NK-92 treated with Interleukin-12 subunit alpha and Interleukin-12 subunit beta, amount 100 ng/mL, for 24 hours (cell line): ENCODE results near the gene RPGRIP1.
"Not testable (repeated sequence)": the region's sequence is repeated elsewhere in the genome, so short reads cannot be mapped to it uniquely, and the experiment has no call there.

Experiments used
- DNase-seq: peaks from one replicate; lab custom pipeline; 2025; lab: John Stamatoyannopoulos, UW

The RPGRIP1 gene

DNA sequence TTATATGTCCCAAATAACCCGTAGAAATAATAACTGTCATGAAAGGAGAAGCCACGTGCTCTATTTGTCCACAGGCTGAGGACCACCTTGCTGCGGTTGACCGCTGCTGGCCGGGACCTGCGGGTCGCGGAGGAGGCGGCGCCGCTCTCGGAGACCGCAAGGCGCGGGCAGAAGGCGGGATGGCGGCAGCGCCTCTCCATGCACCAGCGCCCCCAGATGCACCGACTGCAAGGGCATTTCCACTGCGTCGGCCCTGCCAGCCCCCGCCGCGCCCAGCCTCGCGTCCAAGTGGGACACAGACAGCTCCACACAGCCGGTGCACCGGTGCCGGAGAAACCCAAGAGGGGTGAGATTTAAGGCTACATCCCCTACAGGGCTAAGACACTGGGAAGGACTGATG lies 21.0 kb downstream of the RPGRIP1 start:
- no peak for DNase-seq

- DNase-seq = no peak
These were observed 22.3 kb downstream of the RPGRIP1 start for GRCh38 chr14:21302013-21302835.

- DNase-seq = not testable (repeated sequence)
These were observed 22.9 kb downstream of the RPGRIP1 start for GRCh38 chr14:21302836-21303140.

DNA sequence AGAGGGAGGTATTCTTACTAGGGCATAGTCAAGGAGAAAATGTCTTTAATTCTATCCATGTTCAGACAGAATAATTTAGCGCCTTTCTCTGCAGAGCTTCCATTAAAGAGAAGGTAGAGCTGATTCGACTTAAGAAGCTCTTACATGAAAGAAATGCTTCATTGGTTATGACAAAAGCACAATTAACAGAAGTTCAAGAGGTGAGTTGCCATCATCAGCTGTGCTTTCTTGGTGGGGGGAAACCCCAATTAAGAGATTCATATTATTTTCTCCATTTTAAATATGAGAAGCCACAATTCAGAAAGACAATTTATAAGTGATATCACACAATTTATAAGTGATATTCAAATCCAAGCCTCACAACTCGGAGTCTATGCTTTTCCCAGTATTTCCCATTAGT lies 27.8 kb downstream of the RPGRIP1 start:
- no peak for DNase-seq

DNA sequence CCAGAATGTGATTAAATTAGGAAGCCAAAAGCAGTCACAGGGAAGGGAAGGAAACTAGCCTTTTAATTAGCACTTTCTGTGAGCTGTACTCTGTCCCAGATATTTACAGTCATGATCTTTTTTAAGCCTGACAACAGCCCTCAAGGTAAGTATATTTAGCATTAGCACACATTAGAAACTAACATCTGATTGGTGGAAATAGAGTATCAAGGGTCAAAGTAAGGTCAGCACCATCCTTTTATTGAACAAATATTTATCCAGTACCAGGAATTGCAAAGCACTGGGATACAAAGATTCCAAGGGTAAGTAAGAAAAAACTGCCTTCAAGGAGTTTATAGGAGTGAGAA lies 28.2 kb downstream of the RPGRIP1 start:
- DNase-seq = no peak

DNA sequence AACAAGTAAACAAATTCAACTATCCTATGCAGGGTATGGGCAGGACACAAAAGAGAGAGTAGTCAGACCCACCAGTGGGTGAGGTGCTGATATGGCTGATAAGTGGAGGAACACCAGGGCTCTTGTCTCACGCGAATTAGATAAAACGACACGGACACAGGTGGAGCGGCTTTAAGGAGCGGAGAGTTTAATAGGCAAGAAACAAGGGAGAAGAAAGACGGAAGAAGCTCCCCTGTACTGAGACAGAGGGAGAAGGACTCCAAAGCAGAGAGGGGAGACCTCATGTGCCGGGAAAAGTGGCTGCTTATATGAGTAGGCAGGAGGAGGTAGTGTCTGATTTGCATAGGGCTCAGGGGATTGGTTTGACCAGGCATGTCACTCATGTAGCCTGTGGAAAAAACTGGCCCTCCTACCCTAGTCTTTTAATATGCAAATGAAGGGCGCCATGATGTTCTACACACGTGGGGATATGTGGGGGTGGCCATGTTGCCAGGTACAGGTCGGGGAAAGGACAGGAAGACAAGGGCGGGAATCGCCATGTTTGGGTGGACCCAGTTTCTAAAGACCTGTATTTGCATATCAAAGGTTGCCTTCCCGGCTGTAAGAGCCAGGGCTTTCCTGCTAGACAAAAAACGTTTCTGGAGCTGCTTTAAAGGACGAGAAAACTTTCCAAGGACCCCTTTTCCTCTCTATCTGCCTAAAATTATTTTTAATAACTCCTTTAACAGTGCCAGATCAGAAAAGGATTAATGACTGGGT lies 28.8 kb downstream of the RPGRIP1 start:
- DNase-seq = no peak

DNA sequence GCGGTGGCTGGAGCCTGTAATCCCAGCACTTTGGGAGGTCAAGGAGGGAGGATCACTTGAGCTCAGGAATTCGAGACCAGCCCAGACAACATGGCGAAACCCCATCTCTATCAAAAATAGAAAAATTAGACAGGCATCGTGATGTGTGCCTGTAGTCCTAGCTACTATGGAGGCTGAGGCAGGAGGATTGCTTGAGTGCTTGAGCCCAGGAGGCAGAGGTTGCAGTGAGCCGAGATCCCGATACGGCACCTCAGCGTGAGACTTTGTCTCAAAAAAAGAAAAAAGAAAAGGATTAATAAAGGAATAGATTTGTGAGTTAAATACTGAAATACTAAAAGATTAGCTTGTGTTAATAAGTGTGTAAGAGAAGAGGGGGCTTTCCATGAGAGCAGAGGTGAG lies 29.4 kb downstream of the RPGRIP1 start:
- no peak for DNase-seq

GRCh38 chr14:21309956-21310355 lies 30.1 kb downstream of the RPGRIP1 start:
- no peak for DNase-seq

GRCh38 chr14:21311614-21312013 lies 31.7 kb downstream of the RPGRIP1 start:
- no peak for DNase-seq

DNA sequence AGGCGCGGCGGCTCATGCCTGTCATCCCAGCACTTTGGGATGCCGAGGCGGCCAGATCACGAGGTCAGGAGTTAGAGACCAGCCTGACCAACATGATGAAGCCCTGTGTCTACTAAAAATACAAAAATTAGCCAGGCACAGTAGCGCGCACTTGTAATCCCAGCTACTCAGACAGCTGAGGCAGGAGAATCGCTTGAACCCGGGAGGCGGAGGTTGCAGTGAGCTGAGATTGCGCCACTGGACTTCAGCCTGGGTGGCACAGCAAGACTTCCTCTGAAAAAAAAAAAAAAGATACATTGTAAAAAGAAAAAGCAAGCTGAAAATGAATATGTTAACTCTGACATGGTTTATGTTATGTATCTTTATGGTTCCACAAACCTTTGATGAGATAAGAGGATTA lies 33.6 kb downstream of the RPGRIP1 start:
- DNase-seq = no peak

- DNase-seq = no peak
These were observed 37.5 kb downstream of the RPGRIP1 start for GRCh38 chr14:21317398-21317797.

GRCh38 chr14:21320913-21321312 lies 41.0 kb downstream of the RPGRIP1 start:
- no peak for DNase-seq

DNA sequence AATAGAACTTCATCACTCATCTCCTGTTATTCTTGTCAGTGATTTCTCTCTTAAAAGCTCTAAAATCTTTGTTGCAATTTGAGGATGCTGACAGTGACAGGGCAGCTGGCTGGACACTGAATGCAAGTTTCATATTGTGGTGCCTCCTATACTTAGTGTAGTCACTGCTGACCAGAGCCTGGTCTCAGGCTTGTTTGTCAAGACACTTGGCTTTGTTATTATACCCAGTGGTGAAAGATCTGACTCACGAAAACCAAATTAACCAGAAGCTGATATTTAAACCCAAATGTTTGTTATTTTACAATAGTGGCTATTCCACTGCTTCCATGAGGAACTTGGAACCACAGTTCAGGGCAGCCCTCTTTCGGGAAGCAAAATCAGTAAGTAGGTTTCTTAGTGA lies 42.8 kb downstream of the RPGRIP1 start:
- no peak for DNase-seq

- DNase-seq = no peak
These were observed 47.1 kb downstream of the RPGRIP1 start for GRCh38 chr14:21326972-21327371.
